Mesendoderm (in vitro differentiated cells): Measurements from ENCODE around the gene DDX31.

ENCODE experiments used
- DNase-seq: peaks from one replicate; pipeline ENCODE4 v3.0.0; 2013
- H2AK5ac ChIP-seq: 2 replicates; pipeline ENCODE4 v1.6.1; 2013; ENCODE audit warnings: low read length, inconsistent platforms
- H2BK120ac ChIP-seq: 2 replicates; pipeline ENCODE4 v1.6.1; 2013; ENCODE audit warnings: low read depth, mild to moderate bottlenecking, low read length, moderate library complexity, mixed read lengths
- H2BK15ac ChIP-seq: replicated peaks from 2 replicates; pipeline ENCODE4 v1.6.1; 2013; ENCODE audit warnings: low read depth, mild to moderate bottlenecking, moderate library complexity
- H2BK5ac ChIP-seq: 2 replicates; pipeline ENCODE4 v1.6.1; 2013; ENCODE audit warnings: low read length, inconsistent platforms
- H3K18ac ChIP-seq: 2 replicates; pipeline ENCODE4 v1.6.1; 2013; ENCODE audit warnings: mild to moderate bottlenecking, low read length, mixed read lengths
- H3K23ac ChIP-seq: one replicate; pipeline ENCODE4 v1.6.1; 2013; ENCODE audit warnings: low read length
- H3K27ac ChIP-seq: 2 replicates; pipeline ENCODE4 v1.5.1; 2013; ENCODE audit warnings: low read depth, mild to moderate bottlenecking, inconsistent platforms, low read length, moderate library complexity
- H3K27me3 ChIP-seq: 2 replicates; pipeline ENCODE4 v1.6.1; 2013; ENCODE audit warnings: low read length, control low read depth, mild to moderate bottlenecking, inconsistent platforms; ENCODE audit not compliant: insufficient read depth, poor library complexity
- H3K36me3 ChIP-seq: 2 replicates; pipeline ENCODE4 v1.6.1; 2013; ENCODE audit warnings: low read length, inconsistent platforms; ENCODE audit not compliant: control insufficient read depth, insufficient read depth
- H3K4ac ChIP-seq: one replicate; pipeline ENCODE4 v1.6.1; 2013; ENCODE audit warnings: low read depth, mild to moderate bottlenecking, low read length, moderate library complexity
- H3K4me1 ChIP-seq: 2 replicates; pipeline ENCODE4 v1.6.1; 2013; ENCODE audit warnings: low read depth, low read length, inconsistent platforms; ENCODE audit not compliant: control insufficient read depth
- H3K4me2 ChIP-seq: 2 replicates; pipeline ENCODE4 v1.6.1; 2013; ENCODE audit warnings: low read length
- H3K4me3 ChIP-seq: 2 replicates; pipeline ENCODE4 v1.5.1; 2013; ENCODE audit warnings: mild to moderate bottlenecking, low read length
- H3K56ac ChIP-seq: one replicate; pipeline ENCODE4 v1.6.1; 2013; ENCODE audit warnings: low read length
- H3K79me1 ChIP-seq: 2 replicates; pipeline ENCODE4 v1.6.1; 2013; ENCODE audit warnings: low read length, inconsistent platforms
- H3K79me2 ChIP-seq: 2 replicates; pipeline ENCODE4 v1.6.1; 2013; ENCODE audit warnings: mild to moderate bottlenecking, low read length; ENCODE audit not compliant: control insufficient read depth, insufficient read depth
- H3K9ac ChIP-seq: 2 replicates; pipeline ENCODE4 v1.6.1; 2013; ENCODE audit warnings: low read length, inconsistent platforms
- H4K5ac ChIP-seq: one replicate; pipeline ENCODE4 v1.6.1; 2013; ENCODE audit warnings: low read length
- H4K8ac ChIP-seq: one replicate; pipeline ENCODE4 v1.6.1; 2013; ENCODE audit warnings: low read depth, mild to moderate bottlenecking, control low read depth, low read length, moderate library complexity
- WGBS: extraction: QIAGEN DNeasy Blood & Tissue Kit; methylation state at CpG from one replicate; pipeline ENCODE4 v1.1.7; 2013; ENCODE audit warnings: low lambda C conversion rate, missing lambda C conversion rate; ENCODE audit not compliant: insufficient coverage; ENCODE audit errors: extremely low coverage; 5-methylcytosine and 5-hydroxymethylcytosine counted together

Gene DDX31

DNA sequence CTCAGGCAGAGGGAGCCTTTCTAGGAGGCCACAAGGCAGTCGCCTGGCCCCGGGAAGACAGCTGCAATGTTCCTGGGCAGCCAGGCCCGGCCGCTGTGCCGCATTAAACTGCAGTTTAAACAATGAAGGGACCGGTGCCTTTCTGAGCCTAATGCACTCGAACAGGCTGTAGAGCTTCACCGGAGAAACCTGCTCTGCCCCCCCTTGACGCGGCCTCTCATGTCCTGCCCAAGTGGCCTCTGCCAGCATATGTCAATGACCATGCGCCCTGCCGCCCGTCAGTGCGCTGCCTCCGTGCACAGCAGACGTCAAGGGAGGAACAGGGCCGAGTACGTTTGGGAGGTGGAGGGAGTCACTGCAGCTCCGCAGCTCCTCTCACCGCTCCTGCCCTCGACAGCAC, 125.8 kb downstream of the DDX31 start:
- H3K27ac ChIP-seq = no peak overlapping the region
- no peak overlapping the region for H3K4me3 ChIP-seq
- H3K4me2 ChIP-seq = no peak overlapping the region
- WGBS = no CpG with 5 or more reads among the region's 21 CpGs
- no peak overlapping the region for H4K5ac ChIP-seq
- no peak overlapping the region for H3K23ac ChIP-seq
- H2AK5ac ChIP-seq = no peak overlapping the region
- no peaks in the 10 kb centered on the region for H3K36me3 ChIP-seq
- H2BK5ac ChIP-seq = no peak overlapping the region
- H2BK120ac ChIP-seq = no peak overlapping the region
- no peak overlapping the region for H3K4ac ChIP-seq
- H3K56ac ChIP-seq = no peak overlapping the region
- H3K4me1 ChIP-seq = no peaks in the 10 kb centered on the region
- DNase-seq = no peak
- H4K8ac ChIP-seq = no peak overlapping the region
- no peaks in the 10 kb centered on the region for H3K79me1 ChIP-seq
- no peaks in the 10 kb centered on the region for H3K79me2 ChIP-seq
- no peak overlapping the region for H2BK15ac ChIP-seq
- H3K27me3 ChIP-seq = no peaks in the 10 kb centered on the region
- H3K9ac ChIP-seq = no peak overlapping the region
- H3K18ac ChIP-seq = no peak overlapping the region

DNA sequence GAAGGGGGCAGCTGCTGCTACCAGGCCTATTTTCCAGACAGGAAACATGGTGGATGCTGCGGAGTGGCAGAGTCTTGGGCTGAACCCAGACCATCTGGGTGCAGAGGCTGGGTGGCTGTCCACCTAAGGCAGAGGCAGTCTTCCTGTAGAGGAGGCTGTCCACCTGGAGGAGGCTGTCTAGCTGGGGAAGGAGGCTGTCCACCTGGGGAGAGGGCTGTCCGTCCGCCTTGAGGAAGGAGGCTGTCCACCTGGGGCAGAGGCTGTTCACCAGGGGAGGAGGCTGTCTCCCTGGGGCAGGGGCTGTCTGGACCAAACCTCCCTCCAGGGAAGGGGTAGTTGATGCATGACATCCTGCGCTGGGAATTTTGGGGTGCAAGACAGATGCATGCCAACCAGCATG, 126.5 kb downstream of the DDX31 start:
- H3K23ac ChIP-seq = peak overlapping the region; percentile 24
- no peak overlapping the region for H4K5ac ChIP-seq
- no CpG with 5 or more reads among the region's 4 CpGs for WGBS
- no peaks in the 10 kb centered on the region for H3K27me3 ChIP-seq
- no peaks in the 10 kb centered on the region for H3K4me1 ChIP-seq
- H3K9ac ChIP-seq = no peak overlapping the region
- no peak overlapping the region for H3K4me2 ChIP-seq
- H3K27ac ChIP-seq = no peak overlapping the region
- H3K79me2 ChIP-seq = no peaks in the 10 kb centered on the region
- H3K79me1 ChIP-seq = no peaks in the 10 kb centered on the region
- no peak overlapping the region for H2BK5ac ChIP-seq
- H2AK5ac ChIP-seq = no peak overlapping the region
- DNase-seq = no peak
- no peak overlapping the region for H3K18ac ChIP-seq
- no peak overlapping the region for H2BK120ac ChIP-seq
- H3K36me3 ChIP-seq = no peaks in the 10 kb centered on the region
- H3K4ac ChIP-seq = no peak overlapping the region
- H3K56ac ChIP-seq = no peak overlapping the region
- H2BK15ac ChIP-seq = no peak overlapping the region
- H4K8ac ChIP-seq = no peak overlapping the region
- no peak overlapping the region for H3K4me3 ChIP-seq
